NCI-H128 (cell line): ENCODE results near the gene KIAA1217.
"Not testable (repeated sequence)": the region's sequence is repeated elsewhere in the genome, so short reads cannot be mapped to it uniquely, and the experiment has no call there.

Experiments used
- DNase-seq: peaks from one replicate; lab custom pipeline; 2025; ENCODE audit not compliant: unreplicated experiment; lab: John Stamatoyannopoulos, UW

The KIAA1217 gene

GRCh38 chr10:24337723-24338122 lies 128.8 kb downstream of the KIAA1217 start:
- not testable (repeated sequence) for DNase-seq

GRCh38 chr10:24339387-24339786 lies 130.4 kb downstream of the KIAA1217 start:
- DNase-seq: no peak

GRCh38 chr10:24340446-24340845 lies 131.5 kb downstream of the KIAA1217 start:
- no peak for DNase-seq

- no peak for DNase-seq
Measured at GRCh38 chr10:24340883-24341282, 131.9 kb downstream of the KIAA1217 start.

- no peak for DNase-seq
Measured at GRCh38 chr10:24341371-24341770, 132.4 kb downstream of the KIAA1217 start.

GRCh38 chr10:24341897-24342296 lies 133.0 kb downstream of the KIAA1217 start:
- no peak for DNase-seq

- no peak for DNase-seq
Measured at GRCh38 chr10:24343686-24344085, 134.7 kb downstream of the KIAA1217 start.

GRCh38 chr10:24344279-24344678 lies 135.3 kb downstream of the KIAA1217 start:
- no peak for DNase-seq

- DNase-seq: no peak
Measured at GRCh38 chr10:24344695-24345463, 135.9 kb downstream of the KIAA1217 start.

GRCh38 chr10:24346877-24347519 lies 138.1 kb downstream of the KIAA1217 start:
- DNase-seq: no peak

GRCh38 chr10:24349379-24350001 lies 140.6 kb downstream of the KIAA1217 start:
- no peak for DNase-seq

- no peak for DNase-seq
Measured at GRCh38 chr10:24350070-24350921, 141.4 kb downstream of the KIAA1217 start.

GRCh38 chr10:24350922-24351225 lies 141.9 kb downstream of the KIAA1217 start:
- not testable (repeated sequence) for DNase-seq

- no peak for DNase-seq
Measured at GRCh38 chr10:24351961-24352360, 143.0 kb downstream of the KIAA1217 start.

- no peak for DNase-seq
Measured at GRCh38 chr10:24352399-24352798, 143.5 kb downstream of the KIAA1217 start.

GRCh38 chr10:24353319-24353718 lies 144.4 kb downstream of the KIAA1217 start:
- DNase-seq: no peak

- DNase-seq: no peak
Measured at GRCh38 chr10:24355056-24355688, 146.2 kb downstream of the KIAA1217 start.

GRCh38 chr10:24357344-24358004 lies 148.5 kb downstream of the KIAA1217 start:
- DNase-seq: no peak

GRCh38 chr10:24358022-24358421 lies 149.1 kb downstream of the KIAA1217 start:
- no peak for DNase-seq
